22Rv1 (cell line): ENCODE data around the gene TUBA3D.

ENCODE experiments used
- ZFX ChIP-seq: fragments of 450-650 bp; IDR thresholded peaks from 2 replicates; pipeline ENCODE4 v1.6.1; 2017; ENCODE audit warnings: antibody characterized with exemption, borderline replicate concordance
- TF ChIP-seq, protein P1 (sequence below): fragments of 450-650 bp; IDR thresholded peaks from 2 replicates; pipeline ENCODE4 v1.5.1; 2017; ENCODE audit warnings: mild to moderate bottlenecking

- TF ChIP-seq, protein P1, sequence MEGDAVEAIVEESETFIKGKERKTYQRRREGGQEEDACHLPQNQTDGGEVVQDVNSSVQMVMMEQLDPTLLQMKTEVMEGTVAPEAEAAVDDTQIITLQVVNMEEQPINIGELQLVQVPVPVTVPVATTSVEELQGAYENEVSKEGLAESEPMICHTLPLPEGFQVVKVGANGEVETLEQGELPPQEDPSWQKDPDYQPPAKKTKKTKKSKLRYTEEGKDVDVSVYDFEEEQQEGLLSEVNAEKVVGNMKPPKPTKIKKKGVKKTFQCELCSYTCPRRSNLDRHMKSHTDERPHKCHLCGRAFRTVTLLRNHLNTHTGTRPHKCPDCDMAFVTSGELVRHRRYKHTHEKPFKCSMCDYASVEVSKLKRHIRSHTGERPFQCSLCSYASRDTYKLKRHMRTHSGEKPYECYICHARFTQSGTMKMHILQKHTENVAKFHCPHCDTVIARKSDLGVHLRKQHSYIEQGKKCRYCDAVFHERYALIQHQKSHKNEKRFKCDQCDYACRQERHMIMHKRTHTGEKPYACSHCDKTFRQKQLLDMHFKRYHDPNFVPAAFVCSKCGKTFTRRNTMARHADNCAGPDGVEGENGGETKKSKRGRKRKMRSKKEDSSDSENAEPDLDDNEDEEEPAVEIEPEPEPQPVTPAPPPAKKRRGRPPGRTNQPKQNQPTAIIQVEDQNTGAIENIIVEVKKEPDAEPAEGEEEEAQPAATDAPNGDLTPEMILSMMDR = no peak
- no peak for TF ChIP-seq ZFX
Measured at GRCh38 chr2:131493199-131493968, 17.5 kb downstream of the TUBA3D start.
